IgD-negative memory B cell (primary cell): Measurements from ENCODE around the gene NKIRAS1. TPM values are rescaled to one million over a fixed set of nuclear protein-coding genes. Genes with fewer than 3 reads are reported as not detected.
"Not testable (repeated sequence)": the region's sequence is repeated elsewhere in the genome, so short reads cannot be mapped to it uniquely, and the experiment has no call there.

Source experiments
- H3K27ac Mint-ChIP-seq, 3 donors: one replicate each; pipeline ENCODE4 v1.8.0; 2020 to 2022; ENCODE audit warnings: mild to moderate bottlenecking in 3 of 3, mixed read lengths in 3 of 3, moderate library complexity in 1 of 3
- H3K27me3 Mint-ChIP-seq: one replicate; pipeline ENCODE4 v1.8.0; 2021; ENCODE audit warnings: mixed read lengths
- H3K36me3 Mint-ChIP-seq: one replicate; pipeline ENCODE4 v1.8.0; 2020; ENCODE audit warnings: mild to moderate bottlenecking, mixed read lengths
- H3K4me1 Mint-ChIP-seq, 3 donors: one replicate each; pipeline ENCODE4 v1.8.0; 2020 to 2022; ENCODE audit warnings: mixed read lengths in 3 of 3, mild to moderate bottlenecking in 1 of 3
- H3K4me3 Mint-ChIP-seq, 4 donors: one replicate each; pipeline ENCODE4 v1.8.0; 2020 to 2022; ENCODE audit warnings: mild to moderate bottlenecking in 4 of 4, mixed read lengths in 4 of 4, moderate library complexity in 3 of 4
- H3K9me3 Mint-ChIP-seq, 3 donors: one replicate each; pipeline ENCODE4 v1.8.0; 2020 to 2021; ENCODE audit warnings: mixed read lengths in 3 of 3, mild to moderate bottlenecking in 1 of 3
- polyA plus RNA-seq: library from polyadenylated mRNA; unstranded; fragments of 300-500 nt; fragmentation: Illumina TruSeq; gene quantifications from one replicate; pipeline ENCODE4 v1.2.3, GENCODE V29; 2021

The NKIRAS1 gene
- polyA plus RNA-seq, 1 donor from 2014 or later = 2.8 TPM

DNA sequence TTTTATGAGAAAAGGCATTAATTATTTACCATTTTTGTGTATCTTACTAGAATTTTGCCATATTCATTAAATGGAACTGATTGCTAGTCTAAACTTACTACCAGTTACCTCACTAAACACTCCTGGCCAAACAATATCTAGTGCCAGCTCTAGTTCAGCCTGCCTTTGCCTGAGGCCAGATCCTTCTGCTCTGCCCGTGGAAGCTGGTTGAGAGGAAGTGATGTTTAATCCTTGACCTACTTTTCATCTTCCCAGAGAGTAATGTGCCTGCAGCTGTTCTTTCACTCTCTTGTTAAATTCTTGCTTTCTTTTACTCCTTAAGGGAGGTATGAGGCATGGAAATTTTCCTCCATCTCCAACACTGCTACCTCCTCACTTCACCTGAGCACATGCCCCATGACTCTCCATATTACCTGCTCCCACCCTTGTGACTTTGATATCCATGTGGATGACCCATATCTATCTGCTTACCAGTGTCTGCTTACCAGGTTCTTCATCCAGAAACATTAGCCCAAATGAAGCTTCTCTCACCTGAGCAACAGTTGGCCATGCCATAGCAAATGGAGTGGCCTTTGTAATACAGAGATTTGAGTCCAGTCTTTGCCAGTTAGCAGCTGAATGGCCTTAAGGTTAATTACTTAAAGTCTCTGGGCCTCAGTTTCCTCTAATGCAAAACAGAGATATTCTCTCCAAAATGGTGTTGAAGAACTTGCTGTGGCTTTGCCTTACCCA is 57.6 kb downstream of the NKIRAS1 start:
- no peaks in the 10 kb centered on the region for H3K9me3 Mint-ChIP-seq
- H3K4me3 Mint-ChIP-seq = peak overlapping the region in 1 of 4 donors; percentile 24
- H3K4me1 Mint-ChIP-seq = peaks cover 26 to 40% (median 36%) of the 10 kb centered on the region in 3 donors
- H3K27me3 Mint-ChIP-seq = no peaks in the 10 kb centered on the region
- H3K27ac Mint-ChIP-seq = peak overlapping the region in 2 of 3 donors; percentile 48 to 63
- H3K36me3 Mint-ChIP-seq = peaks cover 4% of the 10 kb centered on the region

DNA sequence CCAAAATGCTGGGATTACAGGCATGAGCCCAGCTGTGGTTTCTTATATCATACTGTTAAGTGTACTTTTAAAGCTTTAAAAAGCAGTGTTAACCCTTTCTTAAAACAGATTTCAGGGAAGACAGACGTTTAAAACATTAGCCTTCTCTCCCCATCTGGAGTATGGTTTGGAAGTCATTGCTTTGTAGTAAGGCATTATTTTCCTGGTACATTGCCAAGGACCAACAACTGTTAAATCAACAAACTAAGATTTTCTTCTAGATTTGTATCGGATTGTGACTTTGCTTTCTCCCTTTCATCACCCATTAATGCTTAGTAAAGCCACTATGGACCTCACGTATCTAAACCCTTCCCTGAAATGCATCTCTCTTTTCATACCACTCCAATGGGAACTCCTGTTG is 60.5 kb downstream of the NKIRAS1 start:
- peaks cover 23 to 33% (median 30%) of the 10 kb centered on the region in 3 donors for H3K4me1 Mint-ChIP-seq
- H3K4me3 Mint-ChIP-seq = no peak overlapping the region
- H3K36me3 Mint-ChIP-seq = peaks cover 3% of the 10 kb centered on the region
- H3K9me3 Mint-ChIP-seq = peaks cover 0 to 4% (median 2%) of the 10 kb centered on the region in 3 donors
- no peak overlapping the region for H3K27ac Mint-ChIP-seq
- H3K27me3 Mint-ChIP-seq = no peaks in the 10 kb centered on the region

DNA sequence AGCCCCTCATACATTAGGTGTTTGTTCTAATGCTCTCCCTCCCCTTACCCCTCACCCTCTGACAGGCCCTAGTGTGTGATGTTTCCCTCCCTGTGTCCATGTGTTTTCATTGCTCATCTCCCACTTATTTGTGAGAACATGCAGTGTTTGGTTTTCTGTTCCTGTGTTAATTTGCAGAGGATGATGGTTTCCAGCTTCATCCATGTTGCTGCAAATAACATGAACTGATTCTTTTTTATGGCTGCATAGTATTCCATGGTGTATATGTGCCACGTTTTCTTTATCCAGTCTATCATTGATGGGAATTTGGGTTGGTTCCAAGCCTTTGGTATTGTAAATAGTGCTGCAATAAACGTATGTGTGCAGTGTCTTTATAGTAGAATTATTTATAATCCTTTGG is 67.3 kb downstream of the NKIRAS1 start:
- H3K9me3 Mint-ChIP-seq, H3K4me3 Mint-ChIP-seq, H3K36me3 Mint-ChIP-seq, H3K27me3 Mint-ChIP-seq, H3K27ac Mint-ChIP-seq: not testable (repeated sequence)
- peaks cover 11 to 17% (median 15%) of the 10 kb centered on the region in 3 donors for H3K4me1 Mint-ChIP-seq

DNA sequence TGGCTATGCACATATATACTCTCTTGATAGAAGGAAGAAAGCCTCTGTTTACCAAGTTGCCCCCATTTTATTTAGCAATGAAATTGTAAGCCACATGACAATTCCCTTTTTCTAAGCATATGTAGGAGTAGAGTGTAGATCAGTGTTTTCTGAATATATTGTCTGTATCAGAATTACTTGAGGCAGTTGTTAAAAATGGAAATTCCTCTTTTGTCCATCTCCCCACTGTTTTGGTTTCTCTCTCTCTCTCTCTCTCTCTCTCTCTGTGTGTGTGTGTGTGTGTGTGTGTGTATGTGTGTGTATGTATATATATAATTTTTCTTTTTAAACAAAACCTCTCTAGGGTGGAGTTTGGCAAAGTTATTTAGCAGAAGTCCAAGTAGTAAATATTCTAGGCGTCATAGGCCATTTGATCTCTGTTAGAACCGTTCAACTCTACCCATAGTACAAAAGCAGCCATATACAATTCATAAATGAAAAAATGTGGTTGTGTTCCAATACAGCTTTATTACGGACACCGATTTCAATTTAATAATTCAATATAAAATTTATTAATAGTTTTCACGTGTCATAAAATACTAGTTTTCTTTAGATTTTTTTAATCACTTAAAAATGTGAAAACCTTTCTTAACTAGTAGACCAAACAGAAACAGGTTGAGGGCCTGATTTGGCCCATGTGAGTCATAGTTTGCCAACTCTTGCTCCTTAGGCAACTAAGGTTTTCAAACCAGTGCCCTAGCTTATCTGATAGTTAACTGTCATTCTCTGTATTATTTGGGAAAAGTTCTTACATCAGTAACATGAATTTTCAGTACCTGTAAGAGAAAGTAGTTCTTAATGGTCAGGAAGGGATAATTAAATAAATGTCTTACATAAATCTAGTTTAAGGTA is 71.2 kb downstream of the NKIRAS1 start:
- no peaks in the 10 kb centered on the region for H3K9me3 Mint-ChIP-seq
- no peaks in the 10 kb centered on the region for H3K36me3 Mint-ChIP-seq
- H3K27me3 Mint-ChIP-seq = no peaks in the 10 kb centered on the region
- peaks cover 25 to 28% (median 27%) of the 10 kb centered on the region in 3 donors for H3K4me1 Mint-ChIP-seq
- no peak overlapping the region for H3K27ac Mint-ChIP-seq
- H3K4me3 Mint-ChIP-seq = no peak overlapping the region

DNA sequence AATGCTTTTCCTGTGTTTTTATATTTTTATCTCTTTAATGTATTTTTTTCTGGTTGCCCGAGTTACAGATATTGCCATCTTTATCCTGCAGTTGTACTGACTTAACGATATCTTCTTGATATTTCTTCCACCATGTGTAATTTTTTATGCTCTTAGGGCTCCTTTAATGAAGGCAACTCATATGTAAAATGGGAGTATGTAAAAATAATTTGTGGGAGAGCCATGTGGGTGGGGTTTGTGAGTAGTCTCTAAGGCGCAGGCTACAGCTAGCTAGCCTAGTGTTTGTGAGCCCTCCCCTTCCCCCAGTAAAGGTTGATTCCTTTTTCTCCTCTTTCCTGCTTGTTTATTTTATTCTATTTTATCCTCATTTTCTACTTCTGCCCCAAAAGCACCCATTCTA is 72.9 kb downstream of the NKIRAS1 start:
- Mint-ChIP-seq H3K4me3 (no peak overlapping the region), H3K9me3 (no peaks in the 10 kb centered on the region), H3K36me3 (no peaks in the 10 kb centered on the region), H3K27me3 (no peaks in the 10 kb centered on the region), H3K4me1 (peaks cover 28 to 36% (median 35%) of the 10 kb centered on the region in 3 donors), H3K27ac (peak overlapping the region in 1 of 3 donors; percentile 1)

Other genes starting within 250 kb of the NKIRAS1 start
- 17.0 TPM for gene UBE2E1, start 111.0 kb downstream of the NKIRAS1 start, polyA plus RNA-seq
- 4,864 TPM for gene RPL15, start 142 bp upstream of the NKIRAS1 start, polyA plus RNA-seq
- 27.3 TPM for gene NR1D2, start 28.3 kb upstream of the NKIRAS1 start, polyA plus RNA-seq